ENCODE results near the gene FOXD1.

GRCh38 chr5:73441378-73441777 lies 7.2 kb downstream of the FOXD1 start:
- TF ChIP-seq, protein P1, sequence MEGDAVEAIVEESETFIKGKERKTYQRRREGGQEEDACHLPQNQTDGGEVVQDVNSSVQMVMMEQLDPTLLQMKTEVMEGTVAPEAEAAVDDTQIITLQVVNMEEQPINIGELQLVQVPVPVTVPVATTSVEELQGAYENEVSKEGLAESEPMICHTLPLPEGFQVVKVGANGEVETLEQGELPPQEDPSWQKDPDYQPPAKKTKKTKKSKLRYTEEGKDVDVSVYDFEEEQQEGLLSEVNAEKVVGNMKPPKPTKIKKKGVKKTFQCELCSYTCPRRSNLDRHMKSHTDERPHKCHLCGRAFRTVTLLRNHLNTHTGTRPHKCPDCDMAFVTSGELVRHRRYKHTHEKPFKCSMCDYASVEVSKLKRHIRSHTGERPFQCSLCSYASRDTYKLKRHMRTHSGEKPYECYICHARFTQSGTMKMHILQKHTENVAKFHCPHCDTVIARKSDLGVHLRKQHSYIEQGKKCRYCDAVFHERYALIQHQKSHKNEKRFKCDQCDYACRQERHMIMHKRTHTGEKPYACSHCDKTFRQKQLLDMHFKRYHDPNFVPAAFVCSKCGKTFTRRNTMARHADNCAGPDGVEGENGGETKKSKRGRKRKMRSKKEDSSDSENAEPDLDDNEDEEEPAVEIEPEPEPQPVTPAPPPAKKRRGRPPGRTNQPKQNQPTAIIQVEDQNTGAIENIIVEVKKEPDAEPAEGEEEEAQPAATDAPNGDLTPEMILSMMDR (IDR thresholded peaks at IDR 0.05): no peak
- no peak for TF ChIP-seq POLR2A (IDR thresholded peaks at IDR 0.05)
